Right atrium auricular region (tissue), 2 donors: ENCODE data around the gene IL12RB1. TPM values are rescaled to one million over a fixed set of nuclear protein-coding genes. Genes with fewer than 3 reads are reported as not detected.
A peak's percentile ranks its signal among the peaks of the same experiment; 100 is the strongest.

Experiments used
- DNase-seq: peaks from one replicate; pipeline ENCODE4 v3.0.0-alpha.2; 2019; ENCODE audit warnings: low spot score
- H3K27ac ChIP-seq, 2 donors: fragments of 200-600 bp; sonication (generic); 1 replicate in 1 of 2; 2 replicates in 1 of 2; pipeline ENCODE4 v1.5.1; 2016 to 2019
- H3K27me3 ChIP-seq, 2 donors: fragments of 200-600 bp; sonication (generic); one replicate each; pipeline versions ENCODE4 v1.5.1 to v1.6.0; 2017 to 2019
- H3K36me3 ChIP-seq: fragments of 200-600 bp; sonication (generic); one replicate; pipeline ENCODE4 v1.5.1; 2016
- H3K4me1 ChIP-seq, 2 donors: fragments of 200-600 bp; sonication (generic); one replicate each; pipeline versions ENCODE4 v1.5.1 to v1.6.0; 2017 to 2019
- H3K4me3 ChIP-seq, 2 donors: fragments of 200-600 bp; sonication (generic); 1 replicate in 1 of 2; 2 replicates in 1 of 2; pipeline ENCODE4 v1.5.1; 2017 to 2019; ENCODE audit warnings: mild to moderate bottlenecking in 1 of 2, moderate library complexity in 1 of 2
- H3K9me3 ChIP-seq, 2 donors: fragments of 200-600 bp; sonication (generic); one replicate each; pipeline ENCODE4 v1.5.1; 2019
- total RNA-seq, 2 donors: library from RNA; depleted of rRNA; stranded (reverse); fragments of >200 nt; gene quantifications; one replicate each; pipeline ENCODE4 v1.1.0, GENCODE V29; 2016
- TF ChIP-seq, protein P1 (sequence below), 2 donors: fragments of 200-600 bp; sonication (generic); IDR thresholded peaks; one replicate each; pipeline ENCODE4 v1.5.1; 2019; ENCODE audit warnings: antibody characterized with exemption in 2 of 2

IL12RB1 gene
- total RNA-seq: under 1 TPM; 0.22 to 0.75 TPM

DNA sequence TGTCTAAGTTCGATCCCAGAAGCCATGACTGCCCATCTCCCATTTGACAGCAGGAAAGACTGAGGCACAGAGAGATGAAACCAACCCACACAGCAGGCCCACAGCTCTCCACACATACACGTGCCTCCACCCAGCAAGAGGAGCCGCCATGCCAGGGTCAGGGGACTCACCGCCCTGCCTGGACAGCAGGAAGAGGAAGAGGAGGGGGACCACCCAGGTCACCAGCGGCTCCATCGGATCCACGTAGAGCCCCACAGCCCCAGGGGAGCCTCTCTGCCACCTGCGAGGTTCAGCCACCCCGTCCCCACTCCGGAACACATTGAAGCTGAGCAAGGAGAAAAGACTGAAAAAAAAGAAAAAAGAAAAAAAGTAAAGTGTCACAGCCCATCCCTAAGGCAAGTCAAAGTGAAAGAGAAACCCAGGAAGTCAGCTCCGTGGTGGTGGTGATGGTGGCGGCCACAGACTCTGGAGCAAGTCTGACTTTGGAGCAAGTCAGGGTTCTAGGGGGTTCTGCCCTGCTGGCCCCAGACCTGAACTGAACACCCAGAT lies at the start of gene IL12RB1:
TSS of gene IL12RB1 (minus strand) at position 345 of the 549 bp plus-strand sequence. CDS start at position 234, 111 bp downstream.
- no peak within 1 kb of the TSS for H3K27ac ChIP-seq
- no peaks in the 10 kb centered on the region for H3K9me3 ChIP-seq
- TF ChIP-seq, protein P1, sequence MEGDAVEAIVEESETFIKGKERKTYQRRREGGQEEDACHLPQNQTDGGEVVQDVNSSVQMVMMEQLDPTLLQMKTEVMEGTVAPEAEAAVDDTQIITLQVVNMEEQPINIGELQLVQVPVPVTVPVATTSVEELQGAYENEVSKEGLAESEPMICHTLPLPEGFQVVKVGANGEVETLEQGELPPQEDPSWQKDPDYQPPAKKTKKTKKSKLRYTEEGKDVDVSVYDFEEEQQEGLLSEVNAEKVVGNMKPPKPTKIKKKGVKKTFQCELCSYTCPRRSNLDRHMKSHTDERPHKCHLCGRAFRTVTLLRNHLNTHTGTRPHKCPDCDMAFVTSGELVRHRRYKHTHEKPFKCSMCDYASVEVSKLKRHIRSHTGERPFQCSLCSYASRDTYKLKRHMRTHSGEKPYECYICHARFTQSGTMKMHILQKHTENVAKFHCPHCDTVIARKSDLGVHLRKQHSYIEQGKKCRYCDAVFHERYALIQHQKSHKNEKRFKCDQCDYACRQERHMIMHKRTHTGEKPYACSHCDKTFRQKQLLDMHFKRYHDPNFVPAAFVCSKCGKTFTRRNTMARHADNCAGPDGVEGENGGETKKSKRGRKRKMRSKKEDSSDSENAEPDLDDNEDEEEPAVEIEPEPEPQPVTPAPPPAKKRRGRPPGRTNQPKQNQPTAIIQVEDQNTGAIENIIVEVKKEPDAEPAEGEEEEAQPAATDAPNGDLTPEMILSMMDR (IDR thresholded peaks at IDR 0.05): no peak
- no peaks in the 10 kb centered on the region for H3K4me1 ChIP-seq
- H3K4me3 ChIP-seq: peak within 1 kb of the TSS in 1 of 2 donors; percentile 29
- DNase-seq: no peak
- no peaks in the 10 kb centered on the region for H3K36me3 ChIP-seq
- no peaks in the 10 kb centered on the region for H3K27me3 ChIP-seq

DNA sequence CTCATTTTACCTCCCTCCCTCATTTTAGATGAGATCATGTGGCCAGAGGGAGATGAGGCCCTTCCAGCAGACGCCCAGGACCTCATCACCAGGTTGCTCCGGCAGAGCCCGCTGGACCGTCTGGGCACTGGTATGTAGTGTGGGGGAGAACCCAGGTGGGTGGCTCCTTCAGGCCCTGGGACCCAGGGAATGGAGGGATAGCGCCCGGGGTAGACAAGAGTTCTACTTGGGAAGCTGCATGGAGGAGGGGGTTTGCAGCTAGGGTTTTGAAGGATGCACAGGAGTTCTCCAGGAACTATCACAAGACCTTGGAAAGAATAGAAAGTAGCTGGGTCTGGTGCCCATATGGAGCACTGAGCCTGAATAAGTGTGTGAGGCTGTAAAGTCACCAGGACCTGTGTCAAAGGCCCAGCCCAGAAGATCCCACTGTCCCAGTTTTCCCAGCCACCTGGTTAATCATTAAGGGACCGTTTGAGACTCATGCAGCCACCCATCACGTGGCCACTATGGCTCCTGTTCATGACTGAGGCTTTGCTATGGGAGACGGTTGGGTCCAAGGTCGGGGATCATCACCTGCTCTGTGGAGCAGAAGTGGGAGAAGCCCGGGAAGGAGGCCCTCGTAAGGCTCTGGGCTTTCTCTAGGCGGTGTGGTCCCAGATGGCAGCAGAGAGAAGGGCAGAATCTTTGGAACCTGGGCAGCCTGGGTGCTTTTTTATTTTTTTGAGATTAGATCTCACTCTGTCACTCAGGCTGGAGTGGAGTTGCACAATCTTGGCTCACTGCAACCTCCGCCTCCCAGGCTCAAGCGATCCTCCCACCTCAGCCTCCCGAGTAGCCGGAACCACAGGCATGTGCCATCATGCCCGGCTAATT lies 49.2 kb upstream of the IL12RB1 start:
- DNase-seq: no peak
- TF ChIP-seq, protein P1 (IDR thresholded peaks at IDR 0.05): no peak
- Histone ChIP-seq H3K9me3 (no peaks in the 10 kb centered on the region), H3K27ac (no peak overlapping the region), H3K27me3 (no peaks in the 10 kb centered on the region), H3K36me3 (no peaks in the 10 kb centered on the region), H3K4me1 (no peaks in the 10 kb centered on the region), H3K4me3 (no peak overlapping the region)

DNA sequence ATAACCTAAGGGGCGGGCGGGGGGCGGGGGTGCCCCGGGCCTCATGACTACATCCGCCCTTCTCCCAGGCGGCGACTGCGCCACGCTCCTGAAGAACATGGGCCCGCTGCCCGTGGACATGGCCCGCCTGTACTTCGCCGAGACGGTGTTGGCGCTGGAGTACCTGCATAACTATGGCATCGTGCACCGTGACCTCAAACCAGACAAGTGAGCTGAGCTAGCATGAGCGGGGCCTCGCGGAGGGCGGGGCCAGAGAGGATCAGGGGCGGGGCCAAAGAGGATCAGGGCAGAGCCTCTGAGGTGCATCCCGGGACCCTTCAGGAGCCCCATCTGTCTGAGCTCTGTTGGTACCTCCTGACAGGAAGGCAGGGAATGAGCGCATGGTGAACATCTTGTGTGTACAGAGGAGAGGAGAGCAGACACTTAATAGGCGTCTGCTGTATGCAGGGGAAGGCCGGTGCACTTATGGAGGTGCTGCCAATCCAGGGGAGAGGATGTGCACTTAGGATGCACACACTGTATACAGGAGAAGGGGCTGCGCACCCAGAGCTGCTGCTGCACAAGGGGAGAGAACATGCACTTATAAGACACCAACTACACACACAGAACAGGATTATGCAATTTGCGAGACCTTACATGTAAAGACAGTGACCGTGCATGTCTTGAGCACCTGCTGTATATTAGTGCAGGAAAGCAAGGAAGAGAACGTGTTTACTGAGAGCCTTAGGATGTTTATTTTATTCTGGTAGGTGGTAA lies 45.3 kb upstream of the IL12RB1 start:
- DNase-seq: no peak
- Histone ChIP-seq H3K27ac (no peak overlapping the region), H3K27me3 (no peaks in the 10 kb centered on the region), H3K4me3 (no peak overlapping the region), H3K4me1 (no peaks in the 10 kb centered on the region), H3K9me3 (no peaks in the 10 kb centered on the region), H3K36me3 (peaks cover 11% of the 10 kb centered on the region)
- TF ChIP-seq, protein P1 (IDR thresholded peaks at IDR 0.05): no peak

DNA sequence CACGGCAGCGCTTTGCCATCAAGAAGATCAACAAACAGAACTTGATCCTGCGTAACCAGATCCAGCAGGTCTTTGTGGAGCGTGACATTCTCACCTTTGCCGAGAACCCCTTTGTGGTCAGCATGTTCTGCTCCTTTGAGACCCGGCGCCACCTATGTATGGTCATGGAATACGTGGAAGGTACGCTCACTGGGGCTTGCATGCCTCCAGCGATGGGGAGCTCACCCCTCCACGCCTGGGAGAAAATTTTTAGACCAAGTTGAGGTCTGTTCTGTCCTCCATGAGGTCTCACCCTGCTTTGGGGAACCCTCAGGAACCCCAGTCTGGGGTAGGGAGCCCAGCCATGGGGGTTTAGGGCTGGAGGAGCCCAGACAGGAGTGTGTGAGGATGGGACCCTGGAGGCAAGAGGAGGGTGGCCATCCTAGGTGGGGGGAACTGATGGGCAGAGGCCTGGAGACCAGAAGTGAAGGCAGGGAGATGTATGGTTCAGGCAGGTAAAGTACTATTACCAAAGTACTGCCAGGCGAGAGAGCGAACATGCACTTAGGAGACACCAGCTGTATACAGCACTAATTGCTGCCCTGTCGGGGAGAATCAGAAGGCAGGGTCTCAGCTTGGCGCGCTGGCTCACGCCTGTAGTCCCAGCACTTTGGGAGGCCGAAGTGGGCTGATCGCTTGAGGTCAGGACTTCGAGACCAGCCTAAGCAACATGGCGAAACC lies 43.9 kb upstream of the IL12RB1 start:
- Histone ChIP-seq H3K36me3 (peaks cover 11% of the 10 kb centered on the region), H3K27ac (no peak overlapping the region), H3K4me1 (no peaks in the 10 kb centered on the region), H3K4me3 (no peak overlapping the region), H3K9me3 (no peaks in the 10 kb centered on the region), H3K27me3 (no peaks in the 10 kb centered on the region)
- DNase-seq: no peak
- TF ChIP-seq, protein P1 (IDR thresholded peaks at IDR 0.05): no peak

DNA sequence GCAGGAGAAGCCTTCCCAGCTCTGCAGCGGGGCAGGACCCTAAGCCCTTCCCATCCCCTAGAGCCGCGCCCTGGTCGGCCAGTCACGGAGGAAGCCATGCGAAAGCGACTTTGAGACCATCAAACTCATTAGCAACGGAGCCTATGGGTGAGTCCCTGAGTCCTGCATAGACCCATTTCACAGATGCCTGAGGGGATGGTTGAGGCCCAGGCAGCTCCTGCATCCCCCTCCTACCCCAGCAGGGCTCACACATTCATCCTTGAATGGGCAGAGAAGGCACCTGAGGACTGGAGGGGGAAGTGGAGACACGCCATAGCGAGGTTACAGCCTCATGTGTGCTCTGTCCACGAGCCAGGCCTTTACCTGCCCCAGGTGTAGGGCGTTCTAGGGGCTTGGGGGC lies 42.1 kb upstream of the IL12RB1 start:
- Histone ChIP-seq H3K9me3 (no peaks in the 10 kb centered on the region), H3K36me3 (peaks cover 16% of the 10 kb centered on the region), H3K27ac (no peak overlapping the region), H3K27me3 (no peaks in the 10 kb centered on the region), H3K4me3 (no peak overlapping the region), H3K4me1 (no peaks in the 10 kb centered on the region)
- TF ChIP-seq, protein P1 (IDR thresholded peaks at IDR 0.05): no peak
- DNase-seq: no peak
